ENCODE results near the gene GLIPR1L1.
"Not testable (repeated sequence)": the region's sequence is repeated elsewhere in the genome, so short reads cannot be mapped to it uniquely, and the experiment has no call there.

GLIPR1L1 gene, protein sequence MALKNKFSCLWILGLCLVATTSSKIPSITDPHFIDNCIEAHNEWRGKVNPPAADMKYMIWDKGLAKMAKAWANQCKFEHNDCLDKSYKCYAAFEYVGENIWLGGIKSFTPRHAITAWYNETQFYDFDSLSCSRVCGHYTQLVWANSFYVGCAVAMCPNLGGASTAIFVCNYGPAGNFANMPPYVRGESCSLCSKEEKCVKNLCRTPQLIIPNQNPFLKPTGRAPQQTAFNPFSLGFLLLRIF

GRCh38 chr12:75334384-75335030 lies at the start of gene GLIPR1L1:
GLIPR1L1 (plus strand) TSS chr12:75334670; CDS start chr12:75334729, 59 bp downstream.
- DNase-seq = no peak

DNA sequence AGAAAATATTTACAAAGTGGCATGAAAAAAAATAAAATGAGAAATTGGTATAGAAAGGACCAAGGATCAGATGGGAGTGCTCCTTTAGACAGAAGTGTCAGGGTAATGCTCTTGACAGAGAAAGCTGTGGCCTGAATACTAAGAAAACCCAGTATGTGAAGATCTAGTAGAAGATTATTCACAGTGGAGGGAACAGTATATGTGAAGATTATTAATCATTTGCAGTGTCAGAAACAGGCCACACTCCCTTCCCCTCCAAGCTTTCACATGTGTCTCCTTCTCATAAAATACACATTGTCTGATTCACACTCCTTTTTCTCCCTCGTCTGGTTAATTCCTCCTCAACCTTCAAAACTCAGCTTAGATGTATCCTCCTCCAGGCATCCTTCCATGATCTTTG lies 45.6 kb upstream of the GLIPR1L1 start:
- no peak for DNase-seq

DNA sequence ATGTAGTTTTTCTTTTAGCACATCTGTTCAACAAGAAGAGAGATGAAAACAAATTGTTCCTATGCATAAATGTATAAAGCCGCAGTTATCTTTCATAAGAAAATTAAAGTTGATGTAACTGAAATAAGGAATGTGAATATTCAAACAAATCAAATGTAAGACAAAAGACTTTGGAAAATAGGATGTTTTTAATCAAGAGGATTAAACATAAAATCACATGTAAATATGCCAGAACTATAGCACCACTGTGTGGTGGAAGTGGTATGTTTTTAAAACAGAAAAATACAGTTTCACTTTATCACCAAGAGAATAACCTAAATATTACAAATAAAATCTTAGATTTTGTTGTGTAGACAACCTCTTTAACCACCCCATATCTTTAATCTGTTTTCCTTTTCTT lies 44.7 kb upstream of the GLIPR1L1 start:
- DNase-seq = no peak

GRCh38 chr12:75291014-75291413 lies 43.5 kb upstream of the GLIPR1L1 start:
- DNase-seq = no peak

GRCh38 chr12:75294336-75294735 lies 40.1 kb upstream of the GLIPR1L1 start:
- DNase-seq = no peak

GRCh38 chr12:75294797-75295196 lies 39.7 kb upstream of the GLIPR1L1 start:
- DNase-seq = no peak

- DNase-seq = no peak
Observed at GRCh38 chr12:75302225-75302624, 32.2 kb upstream of the GLIPR1L1 start.

- DNase-seq = no peak
Observed at GRCh38 chr12:75302781-75303180, 31.7 kb upstream of the GLIPR1L1 start.

- DNase-seq = no peak
Observed at GRCh38 chr12:75305412-75306332, 28.8 kb upstream of the GLIPR1L1 start.

GRCh38 chr12:75308279-75308678 lies 26.2 kb upstream of the GLIPR1L1 start:
- DNase-seq = no peak

- no peak for DNase-seq
Observed at GRCh38 chr12:75311369-75311768, 23.1 kb upstream of the GLIPR1L1 start.

GRCh38 chr12:75315518-75315917 lies 19.0 kb upstream of the GLIPR1L1 start:
- no peak for DNase-seq

- no peak for DNase-seq
Observed at GRCh38 chr12:75317784-75318183, 16.7 kb upstream of the GLIPR1L1 start.

- no peak for DNase-seq
Observed at GRCh38 chr12:75322464-75322863, 12.0 kb upstream of the GLIPR1L1 start.

DNA sequence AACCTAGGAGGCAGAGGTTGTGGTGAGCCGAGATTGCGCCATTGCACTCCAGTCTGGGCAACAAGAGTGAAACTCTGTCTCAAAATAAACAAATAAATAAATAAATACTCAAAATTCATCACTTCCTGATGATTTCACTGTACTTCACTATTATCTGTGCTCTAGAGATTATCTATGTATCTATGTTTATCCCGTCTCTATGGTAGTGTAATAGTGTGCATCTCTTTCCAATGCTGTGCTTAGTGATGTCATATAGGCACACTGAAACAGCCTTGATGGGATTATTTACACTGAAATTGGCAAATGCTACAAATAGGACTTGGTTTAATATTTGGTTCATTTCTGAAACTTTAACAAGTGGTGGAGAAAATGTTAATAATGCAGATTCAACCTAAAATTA lies 10.8 kb upstream of the GLIPR1L1 start:
- no peak for DNase-seq

DNA sequence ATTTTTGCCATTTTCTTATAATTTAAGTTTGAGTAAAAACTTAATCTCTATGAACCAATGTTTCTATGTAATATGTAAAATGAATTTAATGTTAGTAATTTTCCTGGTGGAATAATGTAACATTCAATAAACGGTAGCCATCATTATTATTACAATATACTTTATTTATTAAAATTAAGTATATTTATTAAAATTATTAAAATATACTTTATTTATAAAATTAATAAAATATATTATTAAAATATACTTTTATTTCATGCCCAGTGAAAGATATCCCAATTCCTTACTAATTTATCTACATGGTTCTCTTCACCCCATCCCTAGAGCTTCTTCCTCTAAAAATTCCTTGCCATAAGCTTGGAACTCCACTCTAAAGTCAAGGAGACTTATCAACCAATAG lies 6.8 kb upstream of the GLIPR1L1 start:
- DNase-seq = no peak

DNA sequence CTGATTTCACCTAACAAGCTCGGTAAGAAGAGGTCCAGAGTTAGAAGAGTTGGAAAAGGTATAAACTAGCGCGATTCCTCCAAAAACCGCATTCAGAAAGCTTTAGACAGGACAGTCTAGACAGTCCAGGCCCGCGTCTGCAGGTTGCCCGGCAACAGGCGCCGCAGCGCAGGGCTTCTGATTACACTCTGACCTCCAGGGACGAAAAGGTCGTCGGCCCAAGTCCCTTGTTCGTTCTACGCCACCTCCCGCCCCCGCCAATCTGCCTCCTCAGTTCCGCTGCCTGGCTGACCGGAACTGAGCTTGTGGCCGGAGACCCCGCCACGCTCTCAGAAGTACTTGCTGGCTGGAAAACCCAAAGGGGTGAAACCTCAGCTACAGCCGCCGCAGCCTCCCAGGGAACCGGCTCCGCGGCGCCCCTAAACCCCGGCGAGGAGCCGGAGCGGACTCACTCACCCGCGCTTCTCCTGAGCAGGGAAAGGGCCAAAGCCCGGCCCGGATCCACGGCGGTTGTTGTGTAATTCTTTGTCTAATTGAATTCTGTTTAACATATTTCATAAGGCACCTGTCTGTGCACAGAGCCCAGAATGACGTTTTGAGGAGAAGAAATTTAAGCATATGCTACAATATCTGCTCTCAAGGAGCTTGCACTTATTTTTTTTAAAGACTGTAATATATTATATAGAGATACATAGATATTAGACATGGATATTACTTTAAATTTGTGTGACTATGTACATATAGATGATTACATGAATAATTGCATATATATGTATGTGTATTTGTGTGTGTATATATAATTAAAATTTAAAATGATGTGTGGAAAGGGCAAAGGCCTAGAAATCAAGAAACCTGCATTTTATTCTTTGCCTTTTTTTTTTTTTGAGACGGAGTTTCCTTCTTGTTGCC lies 4.3 kb upstream of the GLIPR1L1 start, which contains the start of gene CAPS2:
CAPS2 (minus strand) TSS at position 407 of the 909 bp plus-strand sequence. CDS start 3,826 bp downstream, outside the sequence.
- peak; percentile 77 for DNase-seq

DNA sequence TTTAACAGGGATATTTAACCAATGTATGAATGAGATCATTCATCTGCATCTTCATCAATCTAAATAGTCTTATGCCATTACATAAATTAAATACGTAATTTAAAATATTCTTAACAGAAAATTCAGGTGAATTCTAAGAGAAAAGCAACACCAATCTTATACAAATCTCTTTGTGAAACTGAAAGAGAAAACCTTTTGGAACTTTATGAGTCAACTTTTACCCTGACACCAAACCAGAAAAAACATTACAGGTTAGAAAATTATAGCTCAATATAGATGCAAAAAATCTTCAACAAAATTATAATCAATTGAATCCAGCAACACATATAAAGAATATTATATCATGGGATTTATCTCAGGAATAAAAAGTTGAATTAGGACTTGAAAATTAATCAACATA lies 3.4 kb downstream of the GLIPR1L1 start:
- DNase-seq = no peak

DNA sequence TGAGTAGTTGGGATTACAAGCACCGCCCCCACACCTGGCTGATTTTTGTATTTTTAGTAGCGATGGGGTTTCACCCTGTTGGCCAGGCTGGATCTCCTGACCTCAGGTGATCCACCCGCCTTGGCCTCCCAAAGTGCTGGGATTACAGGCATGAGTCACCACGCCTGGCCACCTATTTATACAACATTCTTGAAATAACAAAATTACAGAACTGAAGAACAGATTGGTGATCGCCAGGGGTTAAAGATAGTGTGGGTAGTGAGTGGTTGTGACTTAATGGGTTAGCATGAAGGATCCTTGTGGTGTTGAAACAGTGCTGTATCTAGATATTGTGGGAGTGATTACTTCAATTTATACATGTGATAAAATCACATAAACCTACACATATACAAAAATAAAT lies 7.4 kb downstream of the GLIPR1L1 start:
- no peak for DNase-seq

- DNase-seq = no peak
Observed at GRCh38 chr12:75345531-75345930, 11.1 kb downstream of the GLIPR1L1 start.

DNA sequence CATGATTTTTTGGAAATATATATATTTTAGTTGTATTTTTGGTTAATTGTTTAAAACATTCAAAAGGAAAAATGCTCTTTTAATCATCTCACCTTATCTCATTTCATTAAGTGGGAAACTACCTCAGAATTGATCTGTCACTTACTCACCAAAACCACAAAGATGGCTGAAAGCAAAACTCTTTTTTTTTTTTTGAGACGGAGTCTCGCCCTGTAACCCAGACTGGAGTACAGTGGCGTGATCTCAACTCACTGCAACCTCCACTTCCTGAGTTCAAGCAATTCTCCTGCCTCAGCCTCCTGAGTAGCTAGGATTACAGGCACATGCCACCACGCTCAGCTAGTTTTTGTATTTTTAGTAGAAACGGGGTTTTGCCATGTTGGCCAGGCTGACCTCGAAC lies 11.7 kb downstream of the GLIPR1L1 start:
- not testable (repeated sequence) for DNase-seq

DNA sequence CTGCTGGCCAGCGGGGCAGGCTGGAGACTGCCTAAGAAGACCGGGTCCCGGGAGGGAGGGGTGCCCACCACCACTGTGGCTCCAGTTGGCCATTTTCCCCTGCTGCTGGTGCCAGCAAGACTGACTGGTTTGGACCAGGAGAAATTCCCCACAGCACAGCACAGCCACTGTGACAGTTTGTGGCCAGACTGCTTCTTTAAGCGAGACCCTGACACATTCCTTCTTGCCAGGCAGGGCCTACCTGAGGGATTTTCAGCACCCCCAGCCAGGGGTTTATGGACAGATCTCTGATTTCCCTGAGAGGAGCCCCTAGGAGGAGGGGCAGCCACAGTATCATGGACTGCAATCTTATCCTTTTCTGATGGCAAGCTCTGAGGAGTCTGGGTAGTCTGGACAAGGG lies 15.5 kb downstream of the GLIPR1L1 start:
- DNase-seq = no peak

GRCh38 chr12:75350413-75350812 lies 15.9 kb downstream of the GLIPR1L1 start:
- no peak for DNase-seq

Measured in DMS79 treated with DMSO at 0.1 percent for 48 hours (cell line).